HCEC 1CT (cell line): ENCODE measurements around the gene DPP10.
"Not testable (repeated sequence)": the region's sequence is repeated elsewhere in the genome, so short reads cannot be mapped to it uniquely, and the experiment has no call there.

Experiments
- DNase-seq: peaks from one replicate; pipeline ENCODE4 v3.0.0-alpha.2; 2017

DPP10 gene

DNA sequence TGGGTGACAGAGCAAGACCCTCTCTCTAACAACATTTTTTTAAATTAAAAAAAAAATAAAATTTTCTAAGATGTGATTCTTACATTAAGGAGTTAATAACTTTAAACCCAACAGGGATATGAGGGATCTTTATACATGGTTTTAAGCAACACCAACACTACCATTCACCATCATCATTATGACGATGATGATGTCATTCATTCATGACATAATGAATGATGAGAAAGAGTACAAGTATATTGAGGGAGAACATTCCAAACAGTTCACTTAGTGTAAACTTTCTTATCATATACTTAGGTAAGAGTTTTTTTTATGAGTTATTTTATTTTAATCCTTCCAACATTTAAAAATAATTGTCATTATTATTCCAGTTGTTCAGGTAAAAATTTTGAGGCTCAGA is 863.3 kb downstream of the DPP10 start:
- no peak for DNase-seq

DNA sequence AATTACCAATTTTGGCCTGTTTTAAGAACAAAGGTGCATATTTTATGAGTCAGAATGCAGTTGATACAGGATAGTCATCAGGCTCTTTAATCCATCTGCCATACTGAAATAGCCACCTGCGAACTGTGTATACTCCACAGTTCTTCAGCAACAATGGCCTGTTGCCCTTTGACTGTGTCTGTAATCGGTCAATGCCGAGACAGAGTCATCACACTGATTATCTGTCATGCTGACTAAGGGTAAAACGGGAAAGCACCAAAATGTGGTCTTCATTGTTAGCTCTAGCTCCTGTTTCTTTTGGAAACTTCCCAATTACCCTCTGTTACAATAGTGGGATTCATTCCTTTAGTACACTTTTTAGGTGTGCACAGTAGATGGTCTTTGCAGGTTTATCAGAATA is 871.7 kb downstream of the DPP10 start:
- no peak for DNase-seq

DNA sequence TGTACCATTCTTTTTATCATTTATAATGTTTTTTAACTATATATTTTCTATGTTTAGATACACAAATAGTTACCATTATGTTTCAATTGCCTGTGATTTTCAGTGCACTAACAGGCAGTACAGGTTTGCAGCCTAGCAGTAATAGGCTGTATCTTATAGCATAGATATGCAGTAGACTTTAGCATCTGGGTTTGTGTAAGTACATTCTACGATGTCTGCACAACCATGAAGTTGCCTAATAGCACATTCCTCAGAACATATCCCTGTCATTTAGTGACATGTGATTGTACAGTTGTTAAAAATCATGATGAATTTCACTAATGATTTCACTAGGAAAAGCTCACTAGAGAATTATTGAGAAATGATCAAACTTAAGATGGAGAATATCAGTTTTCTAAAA is 884.6 kb downstream of the DPP10 start:
- DNase-seq: no peak

DNA sequence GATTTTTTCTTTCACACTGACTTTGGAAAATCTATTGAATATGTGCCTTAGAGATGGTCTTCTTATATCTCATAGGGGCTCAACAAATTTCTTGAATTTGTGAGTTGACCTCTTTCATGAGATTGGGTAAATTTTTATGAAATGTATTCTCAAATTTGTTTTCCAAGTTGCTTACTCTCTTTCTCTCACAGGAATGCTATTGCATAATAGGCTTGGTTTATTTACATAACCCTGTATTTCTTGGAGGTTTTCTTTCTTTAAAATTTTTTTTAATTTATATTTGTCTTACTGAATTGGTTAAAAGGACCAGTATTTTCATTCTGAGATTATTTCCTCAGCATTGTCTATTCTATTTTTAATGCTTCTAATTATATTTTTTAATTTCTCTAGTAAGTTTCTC is 917.1 kb downstream of the DPP10 start:
- no peak for DNase-seq

DNA sequence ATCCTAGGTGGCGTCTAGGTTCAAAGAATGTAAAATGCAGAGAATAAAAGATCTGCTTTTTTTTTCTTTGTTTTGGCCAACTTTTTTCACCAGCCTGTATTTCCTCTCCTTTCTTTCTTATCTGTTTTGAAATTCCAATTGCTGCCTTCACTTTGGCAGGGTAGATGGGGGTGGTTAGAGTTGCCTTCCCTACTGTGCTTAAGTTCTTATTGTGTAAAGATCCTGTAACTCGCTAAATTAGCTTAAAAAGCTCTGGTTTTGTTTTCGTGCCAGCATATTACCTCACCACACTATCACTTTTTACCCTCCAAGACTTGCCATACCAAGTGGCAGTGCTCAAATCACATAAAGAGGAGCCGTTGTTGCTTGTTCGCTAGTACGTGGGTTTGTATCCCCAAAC is 921.7 kb downstream of the DPP10 start:
- DNase-seq: no peak

DNA sequence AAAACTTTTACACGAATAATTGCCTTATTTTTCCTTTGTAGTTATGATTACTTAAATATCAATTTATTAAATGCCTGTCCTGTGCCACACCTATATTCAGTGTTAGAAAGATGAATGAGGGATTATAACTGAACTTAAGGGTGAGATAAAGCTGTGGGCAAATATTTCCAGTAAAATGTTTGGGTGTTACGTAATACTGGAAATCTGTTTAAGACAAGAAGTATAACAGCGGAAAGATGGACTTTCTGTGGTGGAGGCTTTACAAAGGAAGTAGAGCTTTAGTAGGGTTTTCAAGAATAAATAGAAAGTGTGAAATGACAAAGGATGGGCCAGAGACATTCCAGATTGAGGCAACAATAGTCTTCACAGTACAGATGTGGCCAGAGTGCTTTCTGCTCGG is 927.0 kb downstream of the DPP10 start:
- DNase-seq: no peak

DNA sequence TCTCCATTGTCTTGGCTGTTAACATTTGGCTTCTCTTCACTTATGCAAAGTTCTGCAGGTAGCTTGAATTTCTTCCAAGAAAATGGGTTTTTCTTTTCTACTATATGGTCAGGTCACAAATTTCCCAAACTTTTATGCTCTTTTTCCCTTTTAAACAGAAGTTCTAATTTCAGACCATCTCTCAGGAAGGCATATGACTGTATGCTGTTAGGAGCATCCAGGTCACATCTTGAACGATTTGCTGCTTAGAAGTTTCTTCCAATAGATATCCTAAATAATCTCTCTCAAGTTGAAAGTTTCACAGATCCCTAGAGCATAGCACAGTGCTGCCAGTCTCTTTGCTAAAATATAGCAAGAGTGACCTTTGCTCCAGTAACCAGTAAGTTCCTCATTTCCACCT is 932.5 kb downstream of the DPP10 start:
- DNase-seq: no peak

DNA sequence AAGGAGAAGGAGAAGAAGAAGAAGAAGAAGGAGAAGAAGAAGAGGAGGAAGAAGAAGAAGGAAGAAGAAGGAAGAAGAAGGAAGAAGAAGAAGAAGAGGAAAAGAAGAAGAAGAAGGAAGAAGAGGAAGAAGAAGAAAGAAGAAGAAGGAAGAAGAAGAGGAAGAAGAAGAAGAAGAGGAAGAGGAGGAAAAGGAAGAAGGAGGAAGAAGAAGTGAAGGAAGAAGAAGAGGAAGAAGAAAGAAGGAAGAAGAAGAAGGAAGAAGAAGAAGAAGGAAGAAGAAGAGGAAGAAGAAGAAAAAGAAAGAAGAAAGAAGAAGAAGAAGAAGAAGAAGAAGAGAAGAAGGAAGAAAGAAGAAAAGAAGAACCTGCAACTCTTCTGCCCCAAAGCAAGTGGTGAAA is 942.0 kb downstream of the DPP10 start:
- no peak for DNase-seq

DNA sequence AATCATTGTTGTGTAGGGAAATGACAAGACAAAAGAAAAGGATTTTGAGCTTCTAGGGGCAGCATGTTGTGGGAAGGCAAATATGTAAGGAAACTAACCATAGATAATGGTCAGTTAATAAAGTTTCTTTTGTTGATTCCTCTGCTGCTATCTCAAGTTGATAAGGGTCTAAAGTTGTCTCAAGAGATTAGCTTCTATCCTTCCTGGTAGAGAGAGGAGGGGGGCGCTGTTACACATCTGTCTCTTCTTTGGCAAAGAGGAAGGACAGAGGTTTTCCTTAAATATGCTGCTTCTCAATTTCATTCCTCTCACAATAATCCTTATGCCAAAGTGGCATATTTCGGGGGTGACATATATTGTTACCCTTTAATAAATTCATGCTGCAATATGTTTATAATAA is 944.0 kb downstream of the DPP10 start:
- DNase-seq: no peak

DNA sequence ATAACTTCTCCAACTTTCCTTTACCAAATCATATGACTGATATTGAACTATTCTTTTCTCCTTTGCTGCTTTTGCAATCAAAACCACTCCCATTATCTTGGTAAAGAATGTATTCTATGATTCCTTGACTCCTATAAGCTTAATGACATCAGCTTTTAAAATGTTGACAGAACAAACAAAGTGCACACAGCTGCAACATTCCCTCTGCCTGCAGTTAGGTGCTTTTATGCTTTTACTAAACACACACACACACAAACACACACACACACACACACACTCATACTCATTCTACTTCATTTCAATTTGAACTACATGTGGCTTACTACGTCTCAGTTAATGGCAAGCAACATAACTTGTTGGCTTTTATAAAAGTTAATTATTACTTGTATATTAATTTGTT is 946.6 kb downstream of the DPP10 start:
- DNase-seq: no peak

DNA sequence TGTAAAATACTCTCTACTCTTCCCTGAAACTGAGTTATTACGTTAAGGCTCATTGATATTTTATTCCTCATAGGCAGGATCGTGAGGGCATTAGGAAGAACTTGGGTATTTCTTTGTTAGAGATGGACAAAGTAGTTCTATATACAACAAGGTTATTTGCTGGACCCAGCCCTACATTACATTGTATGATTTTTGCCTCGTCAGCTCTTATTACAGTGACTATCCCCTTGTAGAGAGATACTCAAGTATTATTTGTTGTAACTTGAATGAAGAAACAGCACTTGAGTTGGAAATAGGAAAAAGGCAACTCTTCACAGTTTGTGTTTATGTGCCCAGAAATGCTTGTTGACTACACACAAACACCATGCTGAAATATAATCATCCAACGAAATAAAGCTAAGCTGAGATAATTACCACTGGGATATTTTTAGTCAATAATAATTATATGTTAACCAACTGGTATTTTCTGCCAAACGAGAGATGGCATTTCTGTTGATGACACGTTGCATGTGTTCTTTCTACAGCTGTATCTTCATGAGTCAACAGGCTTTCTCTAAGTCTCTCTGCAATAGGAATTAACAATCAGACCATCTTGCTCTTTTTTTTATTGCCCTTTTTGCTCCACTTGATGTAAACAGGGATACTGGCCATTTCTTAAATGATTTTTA is 947.6 kb downstream of the DPP10 start:
- no peak for DNase-seq

DNA sequence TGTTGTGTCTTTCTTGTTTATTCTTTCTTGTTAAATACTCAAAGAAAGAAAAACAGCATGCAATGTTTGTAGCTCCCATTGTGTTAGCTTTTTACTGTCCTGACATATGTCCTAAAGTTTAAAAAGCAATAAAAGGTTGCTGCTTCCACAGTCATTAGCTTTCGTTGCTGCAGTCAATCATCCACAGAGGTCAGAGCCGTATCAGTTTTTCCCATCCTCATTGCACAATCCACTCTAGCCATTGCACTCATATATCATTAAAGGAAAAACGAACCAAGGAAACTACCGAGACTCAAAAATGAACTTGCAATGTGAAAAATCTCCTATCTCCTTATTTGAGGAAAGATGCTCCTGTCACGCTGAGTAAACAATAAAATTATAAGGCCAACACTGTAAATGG is 954.1 kb downstream of the DPP10 start:
- DNase-seq: no peak

DNA sequence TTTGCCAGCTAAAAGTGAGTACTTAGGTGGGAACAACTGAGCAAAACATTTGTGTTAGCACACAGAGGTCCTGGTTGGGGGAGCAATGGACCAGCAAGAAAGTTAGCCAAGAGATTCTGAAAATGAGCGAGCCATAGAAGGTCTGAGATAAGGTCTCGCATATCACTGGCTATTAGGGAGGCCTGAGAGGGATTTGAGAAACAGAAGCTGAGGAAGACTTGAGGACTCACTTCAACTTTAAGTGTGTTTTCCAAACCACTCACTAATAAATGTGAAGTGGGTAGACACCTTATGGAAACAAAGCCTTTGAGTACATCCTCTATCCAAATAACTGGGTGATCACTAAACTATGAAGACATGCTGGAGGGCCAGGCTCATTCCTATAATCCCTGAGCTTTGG is 958.5 kb downstream of the DPP10 start:
- no peak for DNase-seq

DNA sequence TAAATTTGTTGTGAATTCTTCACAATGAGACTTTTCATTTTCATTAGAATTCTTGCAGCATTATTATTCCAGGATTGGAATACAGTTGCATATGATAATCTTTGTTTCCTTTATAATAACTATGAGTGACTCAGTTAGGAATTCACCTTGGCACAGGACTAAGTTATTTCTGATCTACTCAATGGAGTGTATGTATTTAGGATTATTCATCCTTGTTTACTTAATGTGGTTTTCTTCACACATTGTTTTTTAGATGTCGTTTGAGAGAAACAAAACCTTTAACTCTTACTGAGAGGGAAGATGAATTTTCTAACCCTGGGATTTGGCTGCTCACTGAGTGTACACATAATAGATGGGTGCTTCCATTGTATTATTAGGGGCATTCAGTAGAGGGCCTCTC is 970.1 kb downstream of the DPP10 start:
- no peak for DNase-seq

DNA sequence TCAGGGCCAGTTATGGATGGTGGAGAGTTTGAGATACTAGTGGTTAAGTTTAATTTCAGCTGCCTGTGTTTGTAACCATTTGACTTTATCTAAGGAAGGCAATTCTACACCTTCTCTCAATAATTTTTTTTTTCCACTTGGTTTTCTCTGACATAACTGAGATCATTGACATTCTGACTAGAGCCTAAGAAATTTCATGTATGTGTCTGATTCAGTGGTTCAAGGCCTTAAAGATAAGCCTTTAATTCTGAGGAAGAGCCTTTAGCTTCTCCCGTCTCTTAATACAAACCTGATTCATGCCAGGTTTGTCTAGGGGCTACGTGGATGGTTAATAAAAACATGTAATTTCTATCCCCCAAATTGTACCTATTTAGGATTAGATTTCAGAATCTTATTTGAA is 971.4 kb downstream of the DPP10 start:
- no peak for DNase-seq

DNA sequence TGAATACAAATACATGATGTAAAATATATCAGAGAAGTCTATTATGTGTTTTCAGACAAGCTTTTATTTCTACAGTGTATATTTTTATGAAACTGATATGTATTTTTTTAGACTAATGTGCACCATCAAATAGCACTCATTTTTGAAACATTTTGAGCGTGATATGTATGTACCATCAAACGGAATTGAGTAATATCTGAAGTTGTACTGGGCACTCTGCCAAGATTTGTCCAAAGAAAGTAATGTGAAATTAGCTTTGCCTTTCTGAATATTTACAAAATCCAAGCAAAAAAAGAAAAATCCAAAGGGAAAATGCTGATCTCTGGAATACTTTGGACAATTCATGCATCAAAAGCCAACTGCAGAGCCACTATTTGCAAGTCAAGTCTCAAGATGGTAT is 972.0 kb downstream of the DPP10 start:
- DNase-seq: no peak

DNA sequence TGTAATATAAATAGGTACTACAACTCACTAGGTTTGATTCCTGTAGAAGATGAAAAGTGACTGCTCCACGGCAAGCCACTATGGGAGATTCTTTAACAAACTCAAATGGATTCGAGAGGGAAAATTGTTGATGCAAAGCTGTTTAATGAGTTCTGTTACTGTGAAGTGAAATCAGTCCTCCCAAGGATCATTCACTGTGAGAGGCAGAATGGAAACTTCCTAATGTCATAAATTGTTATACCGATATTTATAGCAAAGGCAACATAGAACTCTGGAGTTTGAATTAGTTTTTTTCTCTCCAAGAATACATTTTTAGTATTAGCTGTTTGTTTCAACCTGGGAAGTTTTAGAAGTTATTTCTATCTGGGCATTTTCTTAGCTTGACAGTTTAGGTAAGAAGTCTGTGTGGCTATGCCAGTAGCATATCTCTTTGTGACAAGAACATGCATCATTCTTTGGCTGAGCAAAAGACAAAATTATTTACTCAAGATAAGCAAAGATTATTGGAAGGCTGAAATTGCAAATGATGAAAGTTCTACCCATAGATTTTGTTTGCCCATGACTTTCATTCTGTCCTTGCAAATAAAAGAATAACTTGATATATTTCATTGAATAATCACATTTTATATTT is 979.7 kb downstream of the DPP10 start:
- DNase-seq: no peak

DNA sequence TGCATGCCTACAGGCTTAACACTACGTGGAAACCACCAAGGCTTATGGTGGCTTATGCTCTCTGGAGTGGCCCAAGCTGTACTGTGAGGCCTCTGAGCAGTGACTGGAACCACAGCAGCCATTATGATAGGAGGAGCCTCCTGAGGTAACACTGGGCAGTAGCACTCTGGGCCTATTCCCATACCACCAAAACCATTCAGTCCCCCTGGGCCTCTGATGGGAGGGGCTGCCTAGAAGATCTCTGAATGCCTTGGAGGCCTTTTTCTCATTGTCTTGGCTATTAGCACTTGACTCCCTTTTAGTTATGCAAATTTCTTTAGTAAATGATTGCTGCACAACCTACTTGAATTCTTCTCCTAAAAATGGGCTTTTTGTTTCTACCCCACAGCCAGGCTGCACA is 985.0 kb downstream of the DPP10 start:
- no peak for DNase-seq

DNA sequence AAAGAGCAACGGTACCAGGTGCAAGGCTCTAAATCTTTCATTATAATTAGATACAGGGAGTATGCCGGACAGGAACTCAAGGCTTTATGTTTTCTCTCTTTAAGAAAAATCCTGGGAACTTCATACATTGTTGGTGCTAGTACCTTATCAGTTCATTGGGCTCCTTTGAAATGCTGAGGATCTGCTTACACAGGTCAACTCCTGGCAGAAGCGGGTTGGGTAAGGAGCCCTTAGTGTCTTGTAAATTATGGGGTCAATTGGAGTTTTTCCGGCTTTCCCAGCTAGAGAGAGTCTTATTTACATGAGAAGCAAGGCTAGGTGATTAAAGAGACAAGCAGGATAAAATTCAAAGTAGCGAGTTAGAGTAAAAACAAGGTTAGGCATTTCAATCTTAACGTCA is 998.3 kb downstream of the DPP10 start:
- not testable (repeated sequence) for DNase-seq

DNA sequence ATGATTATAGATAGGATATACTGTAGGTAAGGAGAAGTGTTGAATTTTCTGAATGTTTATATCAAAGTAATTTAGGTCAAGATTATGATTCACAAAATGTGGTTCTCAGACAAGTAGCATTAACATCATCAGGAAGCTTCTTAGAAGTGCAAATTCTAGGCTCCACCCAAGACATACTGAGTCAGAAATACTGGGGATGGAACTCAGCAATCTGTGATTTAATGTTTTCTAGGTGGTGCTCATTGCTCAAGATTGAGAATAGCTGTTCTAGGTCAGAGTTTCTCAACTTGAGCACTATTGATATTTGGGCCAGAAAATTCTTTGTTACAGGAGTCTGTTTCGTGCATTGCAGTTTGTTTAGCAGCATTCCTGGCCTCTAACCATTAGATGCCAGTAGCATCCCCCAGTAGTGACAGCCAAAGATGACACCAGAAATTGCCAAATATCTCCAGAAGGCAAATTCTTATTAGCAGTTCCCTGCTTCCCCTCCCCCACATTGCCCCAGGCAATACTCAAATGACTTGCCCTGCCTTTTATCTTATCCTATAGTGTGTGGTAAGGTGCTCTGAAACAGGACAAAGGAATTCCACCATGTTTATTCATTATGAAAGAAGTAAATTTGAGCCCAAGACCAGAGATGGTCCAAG is 1001.2 kb downstream of the DPP10 start:
- no peak for DNase-seq

DNA sequence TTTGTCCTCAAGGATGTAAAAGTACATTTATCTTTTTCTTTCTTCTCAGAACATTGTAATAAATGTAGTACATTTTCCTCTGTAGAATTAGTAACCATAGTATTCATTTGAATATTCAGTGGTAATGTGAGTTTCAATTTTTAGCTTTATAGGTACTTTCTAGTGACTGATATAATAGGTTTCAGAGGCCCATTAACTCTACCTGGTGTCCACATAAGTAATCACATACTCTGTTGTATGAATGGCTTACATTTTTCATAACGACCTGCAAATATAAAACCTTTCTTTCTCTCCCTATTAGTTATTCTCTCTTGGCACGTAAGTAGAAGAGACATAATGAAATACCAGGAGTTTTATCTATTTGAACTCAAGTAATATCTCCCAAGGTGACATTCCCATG is 1017.6 kb downstream of the DPP10 start:
- no peak for DNase-seq

DNA sequence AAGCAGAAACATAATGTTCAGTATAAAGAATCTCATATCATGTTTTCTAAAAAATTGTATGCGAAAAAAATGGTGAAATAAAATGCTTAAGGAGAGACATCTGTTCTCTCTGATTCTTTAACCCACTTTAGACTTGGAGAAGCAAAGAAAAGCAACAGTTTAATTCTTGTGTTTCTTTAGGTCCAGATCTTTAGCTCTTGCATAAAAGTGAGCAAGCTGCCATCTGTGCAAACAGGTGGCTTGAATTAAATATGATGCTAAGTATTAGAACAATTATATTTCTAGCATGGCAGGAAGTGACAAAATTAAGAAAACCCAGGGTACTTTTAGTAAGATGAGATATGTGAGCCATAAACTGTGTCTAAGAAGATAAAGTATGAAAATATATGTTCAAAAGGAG is 1038.3 kb downstream of the DPP10 start:
- no peak for DNase-seq

DNA sequence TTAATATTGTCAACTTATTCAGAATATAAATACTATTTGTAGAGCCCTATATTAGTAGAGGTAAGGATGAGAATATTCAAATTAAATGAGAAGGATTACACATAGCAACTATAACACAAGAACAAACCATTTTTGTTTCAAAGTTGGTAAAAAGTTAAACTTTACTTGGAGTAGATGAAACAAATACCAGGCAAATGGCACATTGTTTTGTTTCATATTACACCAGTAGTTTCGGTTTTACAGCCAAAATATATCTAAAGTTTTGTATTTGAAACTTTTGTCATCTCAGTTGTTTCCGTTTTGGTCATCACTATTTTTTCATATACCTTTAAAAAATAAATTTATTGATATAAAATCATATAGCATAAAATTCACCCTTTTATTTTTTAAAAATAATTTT is 1039.4 kb downstream of the DPP10 start:
- DNase-seq: no peak

DNA sequence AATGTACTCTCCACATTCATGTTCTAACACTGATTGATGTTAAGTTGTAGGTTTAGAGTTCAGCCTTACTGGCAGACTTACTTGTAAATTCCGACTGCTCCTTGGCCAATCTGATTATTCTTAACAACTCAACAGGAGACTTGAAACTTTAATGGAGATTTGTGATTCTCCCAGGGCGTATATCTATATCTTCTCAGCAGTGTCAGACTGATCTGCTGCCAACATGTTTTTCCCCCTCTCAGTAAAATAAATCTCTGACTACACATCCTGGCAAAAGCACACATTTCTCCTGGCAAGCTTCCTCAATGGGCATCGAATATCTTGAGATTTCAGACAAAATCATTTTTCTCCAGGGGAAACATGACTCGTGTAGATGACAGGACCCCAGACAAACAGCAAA is 1041.2 kb downstream of the DPP10 start:
- DNase-seq: no peak

DNA sequence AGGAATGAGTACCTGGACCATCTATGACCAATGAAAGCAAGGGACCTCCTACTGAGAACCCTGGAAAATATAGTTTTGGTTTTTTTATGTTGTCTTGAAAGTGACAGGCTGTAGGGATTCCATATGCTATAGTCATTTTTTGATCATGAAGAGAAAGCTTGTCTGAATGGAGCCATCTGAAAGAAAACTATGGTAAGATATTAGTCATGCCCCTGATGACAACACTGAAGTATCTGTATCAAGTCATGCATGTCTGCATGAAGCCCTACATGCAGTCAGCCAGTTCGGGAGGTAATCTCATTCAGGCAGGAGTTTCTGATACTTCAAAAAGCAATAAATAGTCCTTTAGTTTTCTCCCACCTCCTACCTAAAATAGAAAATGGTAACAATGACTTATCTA is 1042.0 kb downstream of the DPP10 start:
- DNase-seq: no peak
